ENCODE measurements around the gene SP9.
A peak's percentile ranks its signal among the peaks of the same experiment; 100 is the strongest.

SP9 gene

GRCh38 chr2:174338147-174338605 lies 3.4 kb downstream of the SP9 start:
- TF ChIP-seq TEAD4 (IDR thresholded peaks at IDR 0.05) (no peak), FOXM1 (IDR thresholded peaks at IDR 0.05; ENCODE audit: borderline replicate concordance, low read depth) (no peak)

GRCh38 chr2:174338671-174339560 lies 4.2 kb downstream of the SP9 start:
- no peak for TF ChIP-seq EP300 (IDR thresholded peaks at IDR 0.05; ENCODE audit: borderline replicate concordance)
- TF ChIP-seq REST (IDR thresholded peaks at IDR 0.05; ENCODE audit: low read depth) = no peak

DNA sequence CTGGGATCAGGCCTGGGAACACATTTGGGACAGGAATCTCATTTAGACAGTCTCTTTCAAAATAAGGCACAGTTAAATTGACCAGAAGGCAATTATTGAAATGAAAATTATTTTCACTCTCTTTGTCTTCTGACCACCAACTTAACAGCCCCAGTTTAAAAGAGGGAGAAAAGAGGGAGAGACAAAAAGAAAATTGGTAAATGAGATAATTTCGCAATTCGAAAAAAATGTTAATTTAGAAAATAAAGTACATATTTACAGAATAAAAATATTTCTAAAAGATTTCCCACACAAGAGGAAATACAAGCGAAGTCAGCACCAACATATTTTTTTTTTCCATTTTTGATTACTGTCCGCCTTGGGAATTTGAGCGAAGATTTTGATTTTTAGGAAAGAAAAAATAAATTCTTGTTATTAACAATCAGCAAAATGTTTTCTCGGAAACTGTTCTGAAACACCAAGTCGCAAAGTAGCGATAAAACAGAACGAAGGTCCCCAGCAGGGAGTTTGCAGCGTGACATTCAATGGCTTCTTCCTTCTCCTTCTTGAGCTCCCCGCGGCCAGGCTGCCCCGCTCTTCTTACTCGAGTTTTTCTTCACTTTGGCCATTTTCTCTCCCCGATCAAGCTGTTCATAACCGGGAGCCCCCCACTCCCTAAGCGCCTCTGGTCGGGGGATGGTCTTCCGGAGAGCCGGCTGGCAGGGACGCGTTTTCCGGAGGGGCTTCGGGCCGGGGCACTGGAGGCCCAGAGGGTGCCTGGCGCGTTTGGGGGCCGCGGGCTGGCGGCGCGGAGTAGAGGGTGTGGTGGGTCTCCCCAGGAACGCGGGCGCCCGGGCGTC lies 5.0 kb downstream of the SP9 start:
- no peak for TF ChIP-seq TCF12 (IDR thresholded peaks at IDR 0.05; ENCODE audit: low read depth)
- no peak for TF ChIP-seq ZBTB7A (IDR thresholded peaks at IDR 0.05; ENCODE audit: low read depth)
- no peak for TF ChIP-seq YY1 (IDR thresholded peaks at IDR 0.05; ENCODE audit: low read depth)
- TF ChIP-seq TAF1 (IDR thresholded peaks at IDR 0.05; ENCODE audit: low read depth) = no peak
- TF ChIP-seq CREB1 (IDR thresholded peaks at IDR 0.05; ENCODE audit: low read depth) = no peak
- no peak for TF ChIP-seq EP300 (IDR thresholded peaks at IDR 0.05; ENCODE audit: borderline replicate concordance)
- no peak for TF ChIP-seq EGR1 (IDR thresholded peaks at IDR 0.05)
- no peak for TF ChIP-seq REST (IDR thresholded peaks at IDR 0.05; ENCODE audit: low read depth)
- no peak for TF ChIP-seq USF1 (IDR thresholded peaks at IDR 0.05)
- no peak for TF ChIP-seq FOXM1 (IDR thresholded peaks at IDR 0.05; ENCODE audit: borderline replicate concordance, low read depth)
- TF ChIP-seq CEBPB (IDR thresholded peaks at IDR 0.05) = no peak
- TF ChIP-seq TEAD4 (IDR thresholded peaks at IDR 0.05) = no peak
- no peak for TF ChIP-seq MAX (IDR thresholded peaks at IDR 0.05)
- TF ChIP-seq NFIC (IDR thresholded peaks at IDR 0.05) = no peak
- no peak for TF ChIP-seq RAD21 (IDR thresholded peaks at IDR 0.05; ENCODE audit: low read depth)

GRCh38 chr2:174340400-174341292 lies 5.9 kb downstream of the SP9 start:
- TF ChIP-seq TCF12 (IDR thresholded peaks at IDR 0.05; ENCODE audit: low read depth) (no peak), RAD21 (IDR thresholded peaks at IDR 0.05; ENCODE audit: low read depth) (no peak), FOXM1 (IDR thresholded peaks at IDR 0.05; ENCODE audit: borderline replicate concordance, low read depth) (no peak), EP300 (IDR thresholded peaks at IDR 0.05; ENCODE audit: borderline replicate concordance) (no peak), MAX (IDR thresholded peaks at IDR 0.05) (no peak)

- TF ChIP-seq TCF12 (IDR thresholded peaks at IDR 0.05; ENCODE audit: low read depth) (no peak), ZBTB7A (IDR thresholded peaks at IDR 0.05; ENCODE audit: low read depth) (no peak), TAF1 (IDR thresholded peaks at IDR 0.05; ENCODE audit: low read depth) (no peak), EP300 (IDR thresholded peaks at IDR 0.05; ENCODE audit: borderline replicate concordance) (no peak), RAD21 (IDR thresholded peaks at IDR 0.05; ENCODE audit: low read depth) (peak; percentile 94), NFIC (IDR thresholded peaks at IDR 0.05) (no peak), MAX (IDR thresholded peaks at IDR 0.05) (peak; percentile 85)
Observed at GRCh38 chr2:174341293-174341994, 6.7 kb downstream of the SP9 start.

Measured in Ishikawa (cell line).